ENCODE measurements around the gene METTL25. TPM values are rescaled to one million over a fixed set of nuclear protein-coding genes. Genes with fewer than 3 reads are reported as not detected.

The METTL25 gene
- total RNA-seq, 2 donors from 2014 or later, result 9.5 to 10.6 TPM

GRCh38 chr12:82481954-82482353, 123.6 kb downstream of the METTL25 start:
- no peak for DNase-seq
- Mint-ChIP-seq H3K27me3 (ENCODE audit: insufficient read depth) (no peaks in the 10 kb centered on the region), H3K36me3 (ENCODE audit: low read depth) (no peaks in the 10 kb centered on the region), H3K9me3 (peaks cover 2% of the 10 kb centered on the region), H3K4me1 (peaks cover 5% of the 10 kb centered on the region), H3K27ac (no peak overlapping the region), H3K4me3 (no peak overlapping the region)
- Histone ChIP-seq H3K4me1 (ENCODE audit: control insufficient read depth, insufficient read depth, low read length) (no peaks in the 10 kb centered on the region), H3K9me3 (ENCODE audit: control insufficient read depth, low read length) (no peaks in the 10 kb centered on the region), H3K27ac (ENCODE audit: low read depth, low read length) (no peak overlapping the region), H3K4me3 (ENCODE audit: low read length) (no peak overlapping the region), H3K9ac (ENCODE audit: extremely low read depth, low read length, poor library complexity, severe bottlenecking) (no peak overlapping the region), H3K27me3 (ENCODE audit: control insufficient read depth, insufficient read depth, low read length, poor library complexity, severe bottlenecking) (no peaks in the 10 kb centered on the region), H3K36me3 (ENCODE audit: control insufficient read depth, insufficient read depth, low read length) (no peaks in the 10 kb centered on the region)
- TF ChIP-seq CTCF (conservative IDR thresholded peaks at IDR 0.05), result no peak
- WGBS, 2 experiments (ENCODE audit: insufficient coverage in 1 of 2, insufficient read length in 1 of 2), result 90% methylated on average over 1 of the region's 2 CpGs; no CpG with 5 or more reads in 1 of the 2 experiments

- peaks cover 11% of the 10 kb centered on the region for H3K4me1 Mint-ChIP-seq
- no peak overlapping the region for H3K4me3 Mint-ChIP-seq
- no peaks in the 10 kb centered on the region for H3K9me3 ChIP-seq (ENCODE audit: control insufficient read depth, low read length)
- H3K27me3 ChIP-seq (ENCODE audit: control insufficient read depth, insufficient read depth, low read length, poor library complexity, severe bottlenecking), result no peaks in the 10 kb centered on the region
- no peak overlapping the region for H3K4me3 ChIP-seq (ENCODE audit: low read length)
- 100% methylated on average over 2 of the region's 2 CpGs for WGBS, 2 experiments (ENCODE audit: insufficient coverage in 1 of 2, insufficient read length in 1 of 2)
- no peak for DNase-seq
- peaks cover 2% of the 10 kb centered on the region for H3K9me3 Mint-ChIP-seq
- no peak overlapping the region for H3K27ac ChIP-seq (ENCODE audit: low read depth, low read length)
- H3K36me3 Mint-ChIP-seq (ENCODE audit: low read depth), result no peaks in the 10 kb centered on the region
- H3K9ac ChIP-seq (ENCODE audit: extremely low read depth, low read length, poor library complexity, severe bottlenecking), result no peak overlapping the region
- no peaks in the 10 kb centered on the region for H3K36me3 ChIP-seq (ENCODE audit: control insufficient read depth, insufficient read depth, low read length)
- no peak for TF ChIP-seq CTCF (conservative IDR thresholded peaks at IDR 0.05)
- H3K27ac Mint-ChIP-seq, result no peak overlapping the region
- no peaks in the 10 kb centered on the region for H3K27me3 Mint-ChIP-seq (ENCODE audit: insufficient read depth)
- no peaks in the 10 kb centered on the region for H3K4me1 ChIP-seq (ENCODE audit: control insufficient read depth, insufficient read depth, low read length)
Observed at GRCh38 chr12:82486524-82487235, 128.4 kb downstream of the METTL25 start.

GRCh38 chr12:82504409-82504808, 146.1 kb downstream of the METTL25 start:
- no peak overlapping the region for H3K9ac ChIP-seq (ENCODE audit: extremely low read depth, low read length, poor library complexity, severe bottlenecking)
- H3K36me3 ChIP-seq (ENCODE audit: control insufficient read depth, insufficient read depth, low read length), result no peaks in the 10 kb centered on the region
- TF ChIP-seq CTCF (conservative IDR thresholded peaks at IDR 0.05), result no peak
- no peak for DNase-seq
- no peaks in the 10 kb centered on the region for H3K27me3 ChIP-seq (ENCODE audit: control insufficient read depth, insufficient read depth, low read length, poor library complexity, severe bottlenecking)
- H3K27ac ChIP-seq (ENCODE audit: low read depth, low read length), result no peak overlapping the region
- no peaks in the 10 kb centered on the region for H3K9me3 ChIP-seq (ENCODE audit: control insufficient read depth, low read length)
- WGBS, 2 experiments (ENCODE audit: insufficient coverage in 1 of 2, insufficient read length in 1 of 2), result 94 to 98% methylated on average over 4 of the region's 4 CpGs
- H3K27me3 Mint-ChIP-seq (ENCODE audit: insufficient read depth), result no peaks in the 10 kb centered on the region
- H3K9me3 Mint-ChIP-seq, result no peaks in the 10 kb centered on the region
- no peak overlapping the region for H3K4me3 Mint-ChIP-seq
- H3K36me3 Mint-ChIP-seq (ENCODE audit: low read depth), result no peaks in the 10 kb centered on the region
- H3K27ac Mint-ChIP-seq, result no peak overlapping the region
- peaks cover 5% of the 10 kb centered on the region for H3K4me1 ChIP-seq (ENCODE audit: control insufficient read depth, insufficient read depth, low read length)
- peaks cover 19% of the 10 kb centered on the region for H3K4me1 Mint-ChIP-seq
- no peak overlapping the region for H3K4me3 ChIP-seq (ENCODE audit: low read length)

Data from endodermal cell (in vitro differentiated cells).